Hematopoietic multipotent progenitor cell treated with erythropoietin and hydrocortisone succinate and interleukin-3 and kit ligand, for 4 days (in vitro differentiated cells): ENCODE results near the gene USP37.
"Not testable (repeated sequence)": the region's sequence is repeated elsewhere in the genome, so short reads cannot be mapped to it uniquely, and the experiment has no call there.

Experiments used
- DNase-seq: peaks from one replicate; pipeline ENCODE4 v3.0.0-alpha.2; 2015

USP37 gene

DNA sequence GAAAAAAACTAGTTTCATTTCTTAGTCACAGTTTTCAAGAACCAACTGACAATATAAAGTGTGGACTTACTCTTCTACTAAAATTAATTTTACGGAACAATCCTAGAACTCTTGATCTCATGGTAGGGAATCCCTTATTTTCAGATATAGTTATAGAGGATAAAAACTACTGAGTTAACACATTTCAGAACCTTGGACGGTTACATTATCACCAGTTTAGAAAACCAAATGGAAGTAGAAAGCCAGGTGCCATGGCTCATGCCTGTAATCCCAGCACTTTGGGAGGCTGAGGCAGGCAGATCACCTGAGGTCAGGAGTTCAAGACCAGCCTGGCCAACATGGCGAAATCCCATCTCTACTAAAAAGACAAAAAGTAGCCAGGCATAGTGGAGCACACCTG lies 13.9 kb downstream of the USP37 start:
- DNase-seq, result not testable (repeated sequence)

DNA sequence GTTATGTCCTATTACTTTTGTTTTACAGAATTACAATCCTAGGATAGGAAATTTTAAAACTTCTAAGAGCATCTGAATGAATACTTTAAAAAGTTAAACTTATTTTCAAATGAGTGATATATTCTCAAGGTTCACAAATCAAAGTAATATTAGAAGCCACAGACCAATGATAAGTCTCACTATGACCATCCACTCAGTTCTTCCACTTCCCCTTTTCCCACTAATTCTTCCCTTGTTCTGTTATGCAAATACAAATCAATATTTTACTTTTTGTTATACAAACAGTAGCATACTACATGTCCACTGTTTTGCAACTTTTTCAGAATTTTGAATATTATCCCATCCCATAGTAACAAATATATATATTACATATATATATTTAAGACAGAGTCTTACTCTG lies 20.2 kb downstream of the USP37 start:
- no peak for DNase-seq

DNA sequence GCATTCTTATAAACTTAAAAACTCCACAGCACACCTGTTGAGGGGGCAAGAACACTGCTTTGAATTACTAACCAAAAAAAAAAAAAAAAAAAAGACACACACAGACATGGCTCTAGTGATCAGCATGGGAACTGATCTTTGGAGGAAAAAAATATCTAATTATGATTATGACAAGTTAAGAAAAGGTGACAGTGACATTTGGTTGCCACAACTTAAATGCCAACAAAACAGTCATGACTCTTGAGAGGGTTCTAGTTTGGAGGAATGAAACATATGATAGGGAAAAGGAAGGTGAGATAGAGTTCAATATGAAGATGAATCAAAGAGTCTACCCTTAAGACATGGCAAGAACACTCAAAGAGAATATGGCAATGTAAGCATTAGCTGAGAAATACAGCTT lies 20.6 kb downstream of the USP37 start:
- DNase-seq, result no peak

DNA sequence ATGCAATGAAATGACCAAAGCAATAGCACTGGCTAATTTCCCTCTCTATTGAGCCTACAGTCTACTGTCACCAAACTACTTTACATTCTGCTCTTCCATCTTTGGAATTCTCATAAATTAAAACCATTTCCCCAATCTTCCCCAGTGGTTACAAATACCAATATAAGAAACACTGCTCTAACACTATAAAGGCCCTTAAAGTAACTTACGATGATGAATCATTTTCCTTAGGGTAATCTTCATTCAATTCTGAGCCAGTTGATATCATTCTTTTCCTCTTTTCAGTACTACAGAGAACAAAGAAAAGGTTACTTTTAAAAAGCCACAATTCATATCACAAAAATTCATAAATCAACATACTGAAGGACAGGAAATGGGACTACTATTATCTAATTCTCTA lies 22.1 kb downstream of the USP37 start:
- no peak for DNase-seq

DNA sequence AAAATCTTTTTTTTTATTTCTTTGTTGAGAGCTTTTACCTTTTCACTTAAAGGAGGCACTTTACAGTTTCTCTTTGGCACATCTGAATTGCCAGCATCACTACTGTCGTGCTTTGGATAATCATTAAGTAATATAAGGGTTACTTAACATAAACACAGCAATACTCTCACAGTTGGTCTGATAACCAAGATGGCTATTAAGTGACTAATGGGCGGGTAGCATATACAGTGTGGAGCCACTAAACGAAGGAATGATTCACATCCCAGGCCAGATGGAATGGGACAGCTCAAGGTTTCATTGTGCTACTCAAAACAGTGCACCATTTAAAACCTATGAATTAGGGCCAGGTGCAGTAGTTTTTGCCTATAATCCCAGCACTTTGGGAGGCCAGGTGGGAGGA lies 28.1 kb downstream of the USP37 start:
- no peak for DNase-seq

DNA sequence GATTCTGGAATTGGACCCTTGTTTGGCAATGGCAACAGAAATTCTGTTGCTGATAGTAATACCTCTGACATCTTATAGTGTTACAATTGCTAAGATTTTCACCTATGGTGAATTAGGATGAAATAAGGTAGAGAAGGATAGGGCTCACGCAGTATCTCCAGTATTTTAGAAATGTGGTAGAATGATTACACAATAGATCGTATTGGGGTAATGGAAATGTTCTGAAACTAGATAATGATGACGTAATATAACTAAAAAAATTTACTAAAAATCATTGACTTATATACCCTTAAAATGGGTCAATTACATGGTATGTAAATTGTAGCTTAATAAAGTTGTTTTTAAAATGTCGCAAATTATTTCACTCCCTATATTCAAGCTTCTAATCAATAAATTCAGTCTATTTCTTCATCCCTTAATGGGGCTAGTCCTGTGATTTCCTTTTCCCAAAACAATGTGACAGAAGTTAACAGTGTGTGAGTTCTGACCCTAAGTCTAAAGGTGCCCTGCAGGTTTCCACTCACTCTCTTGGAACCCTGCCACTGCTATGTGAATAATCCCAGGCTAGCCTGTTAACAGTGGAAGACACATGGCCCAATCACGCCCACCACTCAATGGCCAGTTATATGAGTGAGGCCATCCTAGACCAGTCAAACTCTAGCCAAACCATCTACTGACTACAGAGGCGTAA lies 31.2 kb downstream of the USP37 start:
- no peak for DNase-seq

DNA sequence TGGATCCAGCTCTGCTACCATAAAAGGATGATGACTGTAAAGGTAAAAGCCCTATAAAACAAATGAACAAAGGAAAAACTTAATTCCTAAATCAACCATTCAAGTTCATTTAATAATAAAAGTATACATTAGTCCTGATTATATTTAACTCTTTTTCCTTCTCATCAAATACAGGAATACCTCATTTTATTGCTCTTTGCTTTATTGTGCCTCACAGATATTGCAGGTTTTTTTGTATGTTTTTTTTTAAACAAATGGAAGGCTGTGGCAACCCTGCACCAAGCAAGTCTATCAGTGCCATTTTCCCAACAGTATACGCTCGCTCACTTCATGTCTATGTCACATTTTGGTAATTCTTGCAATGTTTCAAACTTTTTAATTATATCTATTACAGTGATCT lies 38.2 kb downstream of the USP37 start:
- DNase-seq, result no peak

DNA sequence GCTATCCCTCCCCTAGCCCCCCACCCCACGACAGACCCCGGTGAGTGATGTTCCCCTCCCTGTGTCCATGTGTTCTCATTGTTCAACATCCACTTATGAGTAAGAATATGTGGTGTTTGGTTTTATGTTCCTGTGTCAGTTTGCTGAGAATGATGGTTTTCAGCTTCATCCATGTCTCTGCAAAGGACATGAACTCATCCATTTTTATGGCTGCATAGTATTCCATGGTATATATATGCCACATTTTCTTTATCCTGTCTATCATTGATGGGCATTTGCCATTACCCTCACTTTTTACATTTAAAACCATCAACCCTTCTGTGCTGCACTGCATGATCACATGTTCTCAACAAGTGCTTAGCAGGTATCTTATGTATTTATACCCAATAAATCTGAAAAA lies 39.7 kb downstream of the USP37 start:
- not testable (repeated sequence) for DNase-seq

DNA sequence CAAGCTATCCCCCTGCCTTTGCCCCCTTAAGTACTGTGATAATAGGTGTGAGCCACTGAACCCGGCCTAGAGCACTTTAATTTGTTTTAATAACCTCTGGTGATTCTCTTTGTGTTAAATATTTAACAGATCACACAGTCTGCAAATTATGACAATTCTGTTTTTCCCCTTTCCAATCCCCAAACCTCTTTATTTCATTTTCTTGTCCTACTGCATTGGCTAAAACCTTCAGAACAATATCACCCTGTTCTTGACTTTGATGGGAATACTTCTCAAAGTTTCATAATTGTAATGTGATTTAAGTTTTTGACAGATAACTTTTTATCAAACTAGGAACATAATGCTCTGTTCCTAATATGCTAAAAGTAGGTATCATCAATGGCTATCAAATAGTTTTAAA lies 44.5 kb downstream of the USP37 start:
- no peak for DNase-seq

DNA sequence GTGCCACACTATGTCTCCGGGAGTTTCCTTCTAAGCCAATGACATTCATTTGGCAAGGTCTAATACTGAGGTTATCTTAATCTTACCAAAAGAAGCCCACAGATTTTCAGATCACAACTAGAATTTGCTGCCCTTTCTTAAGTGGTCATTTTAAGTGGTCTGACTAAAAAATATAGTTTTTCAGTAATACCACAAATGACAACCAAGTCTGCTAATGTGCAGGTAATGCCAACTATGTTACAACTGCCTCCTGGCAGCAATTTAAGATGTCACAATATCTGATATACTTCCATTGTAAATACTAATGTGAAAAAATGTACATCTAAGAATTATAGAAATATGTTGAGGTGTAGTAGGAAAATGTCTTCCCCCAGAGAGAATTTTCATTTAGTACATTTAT lies 49.3 kb downstream of the USP37 start:
- no peak for DNase-seq

DNA sequence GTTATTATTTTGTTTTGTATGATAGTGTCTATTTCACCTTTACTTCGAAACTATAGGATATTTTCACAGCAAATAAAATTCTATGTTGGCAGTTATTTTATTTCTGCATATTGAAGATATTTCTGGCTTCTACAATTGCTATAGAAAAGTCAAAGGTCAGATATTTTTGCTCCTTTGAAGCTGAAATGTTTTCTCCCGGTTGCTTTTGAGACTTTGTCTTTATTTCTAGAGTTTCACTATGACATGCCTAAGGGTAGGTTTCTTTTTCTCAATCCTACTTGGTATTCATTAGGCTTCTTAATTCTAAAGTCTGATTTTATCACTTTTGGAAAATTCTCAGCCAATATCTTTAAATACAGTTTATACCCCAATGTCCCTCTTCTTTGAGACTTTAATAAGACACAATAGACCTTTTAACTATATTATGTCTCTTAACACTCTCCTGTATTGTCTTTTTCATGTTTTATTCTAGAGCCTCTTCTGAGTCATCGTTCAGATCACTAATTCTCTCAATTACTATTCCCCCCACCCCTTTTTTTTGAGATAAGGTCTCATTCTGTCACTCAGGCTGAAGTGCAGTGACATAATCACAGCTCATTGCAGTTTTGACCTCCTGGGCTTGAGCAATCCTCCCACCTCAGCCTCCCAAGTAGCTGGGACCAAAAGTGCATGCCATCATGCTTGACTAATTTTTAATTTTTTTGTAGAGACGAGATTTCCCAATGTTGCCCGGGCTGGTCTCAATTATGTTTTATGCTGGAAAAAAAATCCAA lies 50.5 kb downstream of the USP37 start:
- DNase-seq, result no peak

DNA sequence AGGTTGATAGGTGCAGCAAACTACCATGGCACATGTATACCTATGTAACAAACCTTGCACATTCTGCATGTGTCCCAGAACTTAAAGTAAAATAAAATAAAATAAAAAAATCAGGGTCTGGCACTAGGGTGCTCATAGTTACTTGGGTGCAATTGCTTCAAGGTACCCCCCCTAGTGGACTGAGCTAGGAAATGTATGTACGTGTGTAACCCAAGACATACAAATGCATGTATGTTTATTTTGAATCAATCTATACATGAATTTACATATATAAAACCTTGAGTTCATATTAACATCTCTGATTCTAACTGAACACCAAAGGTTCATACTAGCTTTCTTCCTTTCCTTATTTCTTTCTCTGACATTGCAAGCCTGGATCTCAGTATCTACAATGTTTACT lies 51.5 kb downstream of the USP37 start:
- peak; percentile 62 for DNase-seq

DNA sequence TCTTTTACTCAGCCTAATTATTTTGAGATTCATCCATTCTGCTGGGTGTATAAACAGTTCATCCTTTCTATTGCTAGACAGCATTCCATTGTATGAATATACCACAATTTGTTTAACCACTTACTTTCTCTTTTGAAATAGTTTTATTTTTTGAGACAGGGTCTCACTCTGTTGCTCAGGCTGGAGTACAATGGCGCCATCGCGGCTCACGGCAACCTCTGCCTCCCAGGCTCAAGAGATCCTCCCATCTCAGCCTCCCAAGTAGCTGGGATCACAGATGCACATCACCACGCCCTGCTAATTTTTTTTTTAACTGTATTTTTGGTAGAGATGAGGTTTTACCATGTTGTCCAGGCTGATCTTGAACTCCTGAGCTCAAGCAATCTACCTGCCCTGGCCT lies 54.5 kb downstream of the USP37 start:
- no peak for DNase-seq

DNA sequence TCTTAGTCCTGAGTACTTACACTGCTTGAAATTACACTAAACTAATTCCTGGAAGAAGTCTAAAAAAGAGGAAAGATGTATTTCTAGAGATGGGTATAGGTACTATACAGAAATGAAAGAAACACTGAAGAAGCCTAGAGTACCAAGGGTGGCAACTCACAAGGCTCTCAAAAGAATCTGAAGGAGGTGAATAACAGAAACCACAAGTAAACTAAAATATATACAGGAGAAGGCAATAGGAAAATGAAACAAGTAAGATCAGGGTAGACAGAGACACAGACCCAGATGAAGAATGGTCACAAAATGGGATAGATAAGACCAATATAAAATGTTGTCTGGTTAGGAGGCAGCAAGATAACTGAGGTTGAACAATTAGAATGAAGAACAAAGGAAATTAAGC lies 59.9 kb downstream of the USP37 start:
- DNase-seq, result peak; percentile 17

DNA sequence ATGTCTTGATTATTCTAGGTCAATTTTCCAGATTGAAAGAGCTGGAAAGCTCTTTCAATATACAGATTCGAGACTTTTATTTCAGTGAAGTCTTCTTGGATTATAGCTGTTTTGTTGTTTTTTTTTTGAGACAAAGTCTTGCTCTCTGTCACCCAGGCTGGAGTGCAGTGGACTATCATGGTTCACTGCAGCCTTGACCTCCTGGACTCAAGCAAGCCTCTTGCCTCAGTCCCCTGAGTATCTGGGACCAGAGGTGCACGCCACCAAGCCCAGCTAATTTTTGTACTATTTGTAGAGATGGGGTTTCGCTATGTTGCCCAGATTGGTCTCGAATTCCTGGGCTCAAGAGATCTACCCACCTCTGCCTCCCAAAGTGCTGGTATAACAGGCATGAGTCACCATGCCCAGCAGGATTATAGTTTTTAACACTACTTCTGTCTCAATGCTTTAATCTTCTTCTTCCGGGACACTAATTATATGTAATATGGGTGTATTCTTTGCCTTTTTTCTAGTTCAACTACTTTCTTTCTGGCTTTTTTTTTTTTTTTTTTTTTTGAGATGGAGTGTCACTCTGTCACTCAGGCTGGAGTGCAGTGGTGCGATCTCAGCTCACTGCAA lies 62.3 kb downstream of the USP37 start:
- no peak for DNase-seq

DNA sequence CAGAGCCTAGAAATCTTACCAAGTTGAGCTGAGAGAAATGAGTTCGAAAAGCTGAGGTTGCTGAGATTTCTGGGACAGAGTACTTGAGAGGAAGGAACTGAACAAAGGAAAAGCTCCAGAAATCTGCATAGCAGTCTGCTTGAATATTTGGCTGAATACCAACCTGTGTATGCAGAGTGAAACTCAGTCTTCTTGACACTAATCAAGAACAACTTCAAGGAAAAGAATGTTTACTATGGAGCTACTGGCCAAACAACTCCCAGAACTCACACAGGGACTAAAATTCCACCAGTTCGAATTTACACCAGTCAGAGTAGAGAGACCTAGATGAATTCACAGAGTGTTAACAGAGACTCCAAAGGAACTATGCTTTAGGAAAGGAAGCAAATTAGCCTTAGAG lies 66.5 kb downstream of the USP37 start:
- no peak for DNase-seq

DNA sequence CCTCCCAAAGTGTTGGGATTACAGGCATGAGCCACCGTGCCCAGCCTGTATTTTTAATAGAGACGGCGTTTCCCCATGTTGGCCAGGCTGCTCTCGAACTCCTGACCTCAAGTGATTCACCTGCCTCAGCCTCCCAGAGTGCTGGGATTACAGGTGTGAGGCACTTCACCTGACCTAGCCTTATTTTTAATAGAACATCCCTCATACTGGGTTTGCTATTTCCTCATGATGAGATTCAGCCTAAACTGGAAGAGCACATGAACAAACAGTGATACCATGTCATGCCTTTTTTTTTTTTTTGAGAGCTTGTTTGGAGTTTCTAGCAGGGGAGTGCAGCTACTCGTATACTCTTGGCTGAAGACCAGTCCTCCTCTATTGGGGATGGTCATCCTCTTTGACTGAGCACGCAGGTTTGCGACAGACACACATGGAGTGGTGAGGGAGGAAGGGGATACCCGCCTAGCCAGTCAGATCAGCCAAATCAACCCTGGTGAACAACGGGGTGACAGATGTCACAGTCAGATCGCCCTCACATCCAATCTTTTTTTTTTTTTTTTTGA lies 67.6 kb downstream of the USP37 start:
- no peak for DNase-seq

DNA sequence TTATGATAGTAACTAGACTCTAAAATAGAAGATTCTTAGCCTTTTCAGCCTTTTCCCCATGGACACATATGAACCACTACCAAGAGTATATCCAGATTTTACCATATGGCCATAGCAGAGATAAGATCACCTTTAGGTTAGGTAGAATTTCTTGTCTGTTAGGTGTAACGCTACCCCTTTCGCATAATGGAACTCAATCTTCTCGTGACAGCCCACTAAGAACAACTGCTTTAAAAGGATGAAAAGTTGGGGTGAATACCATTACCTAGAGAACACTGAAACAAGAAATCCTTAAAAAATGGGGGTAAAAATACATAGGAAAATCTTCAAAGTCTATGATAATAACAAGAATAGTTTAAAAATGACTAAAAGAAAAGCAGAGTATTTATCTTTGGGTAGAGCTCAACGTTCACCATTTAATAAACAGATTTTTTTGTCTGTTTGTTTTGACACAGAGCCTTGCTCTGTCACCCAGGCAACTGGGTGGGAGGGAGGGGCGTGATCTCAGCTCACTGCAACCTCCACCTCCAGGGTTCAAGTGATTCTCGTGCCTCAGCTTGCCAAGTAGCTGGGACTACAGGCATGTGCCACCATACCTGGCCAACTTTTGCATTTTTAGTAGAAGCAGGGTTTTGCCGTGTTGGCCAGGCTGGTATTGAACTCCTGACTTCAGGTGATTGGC lies 82.0 kb downstream of the USP37 start:
- DNase-seq, result no peak

DNA sequence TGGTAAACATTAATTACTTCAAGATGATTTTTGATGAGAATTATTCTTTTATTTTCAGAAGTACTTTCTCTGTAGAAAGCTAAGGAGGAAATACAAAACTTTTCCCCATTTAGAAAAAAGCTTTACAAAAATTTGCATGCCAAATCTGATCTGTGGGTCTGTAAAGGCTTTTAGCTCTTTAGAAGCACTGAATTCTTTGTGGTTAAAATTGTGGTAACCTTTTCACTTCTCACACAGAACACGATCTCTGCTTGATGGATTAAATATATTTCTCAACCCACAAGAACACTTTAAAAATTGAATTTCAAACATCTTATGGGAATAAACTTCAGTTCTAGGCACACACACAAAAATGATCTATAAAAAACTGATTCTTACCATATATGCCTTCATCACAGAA lies 85.5 kb downstream of the USP37 start:
- DNase-seq, result no peak

DNA sequence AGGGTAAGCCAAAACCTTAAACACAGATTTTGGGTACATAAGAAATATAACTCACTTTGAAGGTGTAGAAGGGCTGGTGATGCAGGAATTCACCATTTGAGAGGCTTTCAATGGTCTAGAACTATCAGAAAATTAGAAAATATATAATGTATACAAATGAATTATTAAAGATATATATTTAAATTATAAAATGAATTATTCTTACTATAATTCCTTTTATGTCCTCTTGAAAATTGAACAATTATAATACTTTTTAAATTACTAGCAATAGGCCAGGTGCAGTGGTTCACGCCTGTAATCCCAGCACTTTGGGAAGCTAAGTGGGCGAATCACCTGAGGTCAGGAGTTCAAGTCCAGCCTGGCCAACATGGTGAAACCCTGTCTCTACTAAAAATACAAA lies 88.6 kb downstream of the USP37 start:
- no peak for DNase-seq

DNA sequence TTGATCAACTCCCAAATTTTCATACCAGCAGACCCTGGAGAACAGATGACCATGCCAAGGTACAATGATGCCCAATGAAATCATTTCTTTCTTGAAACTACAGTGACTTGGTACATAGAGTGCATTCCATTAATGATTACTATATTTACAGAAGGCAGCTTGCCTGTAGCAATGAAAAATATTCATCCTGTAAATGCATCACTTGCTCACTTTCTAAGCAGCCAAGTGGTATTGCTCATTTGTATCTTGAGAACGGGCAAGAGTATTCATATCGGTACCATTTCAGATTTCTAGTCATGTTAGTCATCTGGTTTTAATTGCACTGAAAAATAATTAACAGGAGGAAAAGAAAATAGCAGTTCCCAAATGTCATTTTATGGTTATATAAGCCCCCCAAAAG lies 89.6 kb downstream of the USP37 start:
- no peak for DNase-seq

DNA sequence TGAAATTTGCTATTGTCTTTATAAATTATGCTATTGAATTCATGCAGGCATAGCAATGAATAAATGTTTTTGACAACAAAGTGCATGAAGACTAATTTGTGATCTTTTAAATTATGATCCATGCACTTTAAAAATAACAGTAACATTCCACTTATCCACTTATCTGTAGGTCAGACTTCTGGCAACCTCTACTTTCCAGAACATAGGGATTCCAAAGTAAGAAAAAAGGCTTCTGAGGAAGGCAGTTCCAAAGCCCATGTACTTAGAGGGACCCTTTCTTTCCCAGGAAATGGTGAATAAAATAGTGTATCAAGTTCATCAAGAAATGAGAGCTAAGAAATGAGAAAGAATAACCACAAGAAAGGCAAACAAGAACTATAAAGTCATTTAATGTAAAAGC lies 90.9 kb downstream of the USP37 start:
- DNase-seq, result no peak

DNA sequence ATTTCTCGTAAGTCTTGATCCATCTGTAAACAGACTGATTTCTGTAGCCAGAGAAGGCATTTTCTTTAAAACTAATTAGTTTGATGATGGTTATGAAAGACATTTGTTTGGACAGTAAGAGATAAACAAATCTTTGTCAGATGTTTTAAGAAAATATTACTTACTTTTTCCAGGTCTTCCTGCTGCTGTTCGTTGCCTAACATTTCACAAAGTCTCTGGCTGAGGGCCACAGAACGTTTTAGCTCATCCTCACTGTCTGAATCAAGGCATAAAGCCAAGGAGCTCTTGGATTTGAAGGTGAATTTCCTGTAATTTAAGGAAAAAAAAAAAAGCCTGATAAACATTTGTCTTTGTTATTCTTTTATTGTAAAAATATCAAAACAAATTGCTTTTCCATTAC lies 91.5 kb downstream of the USP37 start:
- DNase-seq, result no peak

DNA sequence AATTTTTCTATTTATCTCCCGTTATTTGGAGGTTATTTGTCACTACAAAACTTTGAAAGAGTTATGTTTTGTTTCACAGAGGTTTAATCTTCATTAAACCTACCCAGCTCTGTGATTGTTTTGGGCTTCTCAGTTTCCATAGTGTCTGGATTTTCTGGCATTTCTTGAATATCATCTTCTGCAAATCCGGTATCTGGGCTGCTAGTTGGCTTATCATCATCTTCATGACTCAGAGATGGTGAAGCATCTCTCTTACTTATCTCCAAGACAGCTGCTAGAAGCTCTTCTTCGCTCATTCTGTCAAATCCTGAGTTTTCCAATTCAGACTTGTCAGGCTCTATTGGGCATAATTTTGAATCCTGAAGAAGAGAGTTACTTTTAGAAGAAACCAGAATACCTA lies 93.6 kb downstream of the USP37 start:
- no peak for DNase-seq
